Measurements from ENCODE around the gene TBX21.

TBX21 gene

GRCh38 chr17:47718634-47719405 is 14.2 kb upstream of the TBX21 start:
- Mint-ChIP-seq H3K4me3 (no peak overlapping the region), H3K9me3 (no peaks in the 10 kb centered on the region), H3K27ac (no peak overlapping the region), H3K4me1 (peaks cover 8% of the 10 kb centered on the region), H3K27me3 (ENCODE audit: low read depth) (peaks cover 82% of the 10 kb centered on the region), H3K36me3 (ENCODE audit: low read depth) (no peaks in the 10 kb centered on the region)
- no peak for TF ChIP-seq CTCF (IDR thresholded peaks at IDR 0.05; ENCODE audit: unreplicated experiment in 3 of 3)

GRCh38 chr17:47719411-47720152 is 13.5 kb upstream of the TBX21 start:
- no peak overlapping the region for H3K4me3 Mint-ChIP-seq
- H3K36me3 Mint-ChIP-seq (ENCODE audit: low read depth) = no peaks in the 10 kb centered on the region
- no peaks in the 10 kb centered on the region for H3K9me3 Mint-ChIP-seq
- no peak overlapping the region for H3K27ac Mint-ChIP-seq
- H3K27me3 Mint-ChIP-seq (ENCODE audit: low read depth) = peaks cover 84% of the 10 kb centered on the region
- H3K4me1 Mint-ChIP-seq = peaks cover 8% of the 10 kb centered on the region
- no peak for TF ChIP-seq CTCF (IDR thresholded peaks at IDR 0.05; ENCODE audit: unreplicated experiment in 3 of 3)

GRCh38 chr17:47720196-47720595 is 12.8 kb upstream of the TBX21 start:
- Mint-ChIP-seq H3K27me3 (ENCODE audit: low read depth) (peaks cover 88% of the 10 kb centered on the region), H3K4me1 (peaks cover 8% of the 10 kb centered on the region), H3K9me3 (no peaks in the 10 kb centered on the region), H3K4me3 (no peak overlapping the region), H3K36me3 (ENCODE audit: low read depth) (no peaks in the 10 kb centered on the region), H3K27ac (no peak overlapping the region)
- no peak for TF ChIP-seq CTCF (IDR thresholded peaks at IDR 0.05; ENCODE audit: unreplicated experiment in 3 of 3)

GRCh38 chr17:47720754-47721533 is 12.1 kb upstream of the TBX21 start:
- peaks cover 8% of the 10 kb centered on the region for H3K4me1 Mint-ChIP-seq
- TF ChIP-seq CTCF (IDR thresholded peaks at IDR 0.05; ENCODE audit: unreplicated experiment in 3 of 3) = no peak
- H3K4me3 Mint-ChIP-seq = no peak overlapping the region
- H3K27me3 Mint-ChIP-seq (ENCODE audit: low read depth) = peaks cover 81% of the 10 kb centered on the region
- no peaks in the 10 kb centered on the region for H3K9me3 Mint-ChIP-seq
- no peak overlapping the region for H3K27ac Mint-ChIP-seq
- no peaks in the 10 kb centered on the region for H3K36me3 Mint-ChIP-seq (ENCODE audit: low read depth)

- Mint-ChIP-seq H3K27ac (no peak overlapping the region), H3K9me3 (no peaks in the 10 kb centered on the region), H3K36me3 (ENCODE audit: low read depth) (no peaks in the 10 kb centered on the region), H3K27me3 (ENCODE audit: low read depth) (peaks cover 83% of the 10 kb centered on the region), H3K4me3 (no peak overlapping the region), H3K4me1 (peaks cover 13% of the 10 kb centered on the region)
- TF ChIP-seq CTCF (IDR thresholded peaks at IDR 0.05; ENCODE audit: unreplicated experiment in 3 of 3) = no peak
These were observed 11.3 kb upstream of the TBX21 start for GRCh38 chr17:47721725-47722124.
